Inflammatory macrophage treated with lipopolysaccharide for 1 hour (primary cell): ENCODE measurements around the gene CTAGE4.
"Not testable (repeated sequence)": the region's sequence is repeated elsewhere in the genome, so short reads cannot be mapped to it uniquely, and the experiment has no call there.

Source experiments
- DNase-seq, 2 donors: peaks; one replicate each; pipeline ENCODE4 v3.0.0-alpha.2; 2020 to 2022

CTAGE4 gene

GRCh38 chr7:144183166-144183565 is at the start of gene CTAGE4:
TSS of gene CTAGE4 (plus strand) at chr7:144183466. CDS start at chr7:144183504, 38 bp downstream.
- DNase-seq, result not testable (repeated sequence)

GRCh38 chr7:144134116-144134515 is 49.1 kb upstream of the CTAGE4 start:
- no peak for DNase-seq

GRCh38 chr7:144137501-144137900 is 45.8 kb upstream of the CTAGE4 start:
- DNase-seq, result no peak

- no peak for DNase-seq
These were observed 41.1 kb upstream of the CTAGE4 start for GRCh38 chr7:144142187-144142586.

- DNase-seq, result no peak
These were observed 38.8 kb upstream of the CTAGE4 start for GRCh38 chr7:144144426-144144825.

GRCh38 chr7:144148224-144148827 is 34.9 kb upstream of the CTAGE4 start:
- DNase-seq, result no peak

GRCh38 chr7:144158861-144159260 is 24.4 kb upstream of the CTAGE4 start:
- DNase-seq, result no peak

- no peak for DNase-seq
These were observed 18.5 kb upstream of the CTAGE4 start for GRCh38 chr7:144164784-144165183.

GRCh38 chr7:144171594-144172350 is 11.5 kb upstream of the CTAGE4 start:
- DNase-seq, result not testable (repeated sequence)

- DNase-seq, result no peak
These were observed 8.7 kb upstream of the CTAGE4 start for GRCh38 chr7:144174613-144175012.

- peak; percentile 3 to 38 for DNase-seq
These were observed 4.7 kb upstream of the CTAGE4 start for GRCh38 chr7:144178380-144179164.

- DNase-seq, result not testable (repeated sequence)
These were observed 4.1 kb upstream of the CTAGE4 start for GRCh38 chr7:144179165-144179479.

GRCh38 chr7:144187848-144188247 is 4.6 kb downstream of the CTAGE4 start:
- DNase-seq, result not testable (repeated sequence)

- not testable (repeated sequence) for DNase-seq
These were observed 5.4 kb downstream of the CTAGE4 start for GRCh38 chr7:144188578-144189171.

GRCh38 chr7:144193782-144194181 is 10.5 kb downstream of the CTAGE4 start:
- DNase-seq, result not testable (repeated sequence)

- DNase-seq, result not testable (repeated sequence)
These were observed 11.2 kb downstream of the CTAGE4 start for GRCh38 chr7:144194453-144194852.

- DNase-seq, result not testable (repeated sequence)
These were observed 12.1 kb downstream of the CTAGE4 start, which contains the start of gene ARHGEF35 for GRCh38 chr7:144195212-144195872. TSS of gene ARHGEF35 (minus strand) at chr7:144195833. CDS start at chr7:144188383, 7,450 bp downstream.

GRCh38 chr7:144198934-144199333 is 15.7 kb downstream of the CTAGE4 start:
- not testable (repeated sequence) for DNase-seq

GRCh38 chr7:144201978-144202377 is 18.7 kb downstream of the CTAGE4 start:
- not testable (repeated sequence) for DNase-seq

- not testable (repeated sequence) for DNase-seq
These were observed 19.8 kb downstream of the CTAGE4 start for GRCh38 chr7:144203086-144203485.

GRCh38 chr7:144205306-144205705 is 22.0 kb downstream of the CTAGE4 start:
- DNase-seq, result not testable (repeated sequence)

- DNase-seq, result not testable (repeated sequence)
These were observed 33.9 kb downstream of the CTAGE4 start for GRCh38 chr7:144217200-144217599.
